Epithelial cell of esophagus (primary cell): ENCODE results near the gene AGAP3.

Source experiments
- DNase-seq: peaks from one replicate; pipeline ENCODE4 v3.0.0; 2010; ENCODE audit warnings: low read depth
- H3K4me3 ChIP-seq: 2 replicates; pipeline ENCODE4 v1.5.1; 2011; ENCODE audit warnings: mild to moderate bottlenecking, low read length, control low read depth
- TF ChIP-seq, protein P1 (sequence below): IDR thresholded peaks from 2 replicates; pipeline ENCODE4 v1.5.1; 2011; ENCODE audit warnings: low read depth, mild to moderate bottlenecking, low read length, control low read depth, inconsistent platforms; ENCODE audit not compliant: insufficient read depth; ENCODE audit errors: missing control alignments

The AGAP3 gene

DNA sequence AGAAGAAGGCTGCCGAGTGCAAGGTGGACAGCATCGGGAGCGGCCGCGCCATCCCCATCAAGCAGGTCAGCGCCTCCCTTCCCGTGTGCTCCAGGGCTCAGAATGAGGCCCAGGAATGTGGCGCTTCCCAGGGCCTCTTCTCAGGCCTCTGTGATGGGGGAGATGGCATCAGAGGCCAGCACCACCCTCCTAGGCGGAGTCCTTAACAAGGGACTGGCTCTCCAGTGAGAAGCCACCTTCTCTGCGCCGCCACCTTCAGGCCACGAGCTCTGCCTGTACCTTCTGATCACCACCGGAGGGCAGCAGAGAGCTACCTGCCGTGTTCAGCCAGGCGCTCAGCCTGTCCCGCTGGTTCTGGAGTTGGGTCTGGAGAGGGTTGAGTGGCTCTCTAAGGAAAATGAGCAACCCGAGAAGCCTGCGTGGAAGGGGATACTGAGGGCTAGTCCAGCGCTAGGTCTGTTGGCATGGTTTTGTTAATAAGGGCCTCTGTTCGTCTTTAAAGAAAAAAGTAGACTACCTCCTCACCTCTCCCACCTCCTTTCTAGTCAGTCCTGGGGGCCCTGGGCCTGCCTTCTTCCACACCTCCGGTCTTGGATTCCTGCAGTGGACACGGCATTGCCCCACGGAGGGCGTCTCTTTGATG is 37.7 kb downstream of the AGAP3 start:
- no peak overlapping the region for H3K4me3 ChIP-seq
- DNase-seq: peak; percentile 90
- TF ChIP-seq, protein P1, sequence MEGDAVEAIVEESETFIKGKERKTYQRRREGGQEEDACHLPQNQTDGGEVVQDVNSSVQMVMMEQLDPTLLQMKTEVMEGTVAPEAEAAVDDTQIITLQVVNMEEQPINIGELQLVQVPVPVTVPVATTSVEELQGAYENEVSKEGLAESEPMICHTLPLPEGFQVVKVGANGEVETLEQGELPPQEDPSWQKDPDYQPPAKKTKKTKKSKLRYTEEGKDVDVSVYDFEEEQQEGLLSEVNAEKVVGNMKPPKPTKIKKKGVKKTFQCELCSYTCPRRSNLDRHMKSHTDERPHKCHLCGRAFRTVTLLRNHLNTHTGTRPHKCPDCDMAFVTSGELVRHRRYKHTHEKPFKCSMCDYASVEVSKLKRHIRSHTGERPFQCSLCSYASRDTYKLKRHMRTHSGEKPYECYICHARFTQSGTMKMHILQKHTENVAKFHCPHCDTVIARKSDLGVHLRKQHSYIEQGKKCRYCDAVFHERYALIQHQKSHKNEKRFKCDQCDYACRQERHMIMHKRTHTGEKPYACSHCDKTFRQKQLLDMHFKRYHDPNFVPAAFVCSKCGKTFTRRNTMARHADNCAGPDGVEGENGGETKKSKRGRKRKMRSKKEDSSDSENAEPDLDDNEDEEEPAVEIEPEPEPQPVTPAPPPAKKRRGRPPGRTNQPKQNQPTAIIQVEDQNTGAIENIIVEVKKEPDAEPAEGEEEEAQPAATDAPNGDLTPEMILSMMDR: peak; percentile 100

DNA sequence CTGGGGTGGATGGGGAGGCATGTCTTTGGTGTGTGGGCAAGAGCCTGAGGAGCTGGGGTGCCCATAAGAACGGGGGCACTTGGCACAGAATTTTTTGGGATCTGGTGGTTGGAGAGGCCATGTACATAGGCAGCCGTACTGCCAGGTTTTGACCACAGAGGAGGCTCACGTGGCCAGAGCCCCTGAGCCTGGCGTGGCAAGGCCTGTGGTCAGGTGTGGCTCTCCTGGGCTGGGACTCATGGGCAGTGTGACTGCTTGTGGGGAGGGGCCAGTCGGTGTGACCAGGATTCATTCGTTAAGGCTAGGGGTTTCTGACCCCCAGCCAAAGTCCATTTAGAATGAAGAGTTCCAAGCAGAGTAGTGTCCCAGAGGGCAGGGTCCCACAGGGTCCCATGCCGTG is 38.2 kb downstream of the AGAP3 start:
- no peak for DNase-seq
- TF ChIP-seq, protein P1: no peak
- no peak overlapping the region for H3K4me3 ChIP-seq

DNA sequence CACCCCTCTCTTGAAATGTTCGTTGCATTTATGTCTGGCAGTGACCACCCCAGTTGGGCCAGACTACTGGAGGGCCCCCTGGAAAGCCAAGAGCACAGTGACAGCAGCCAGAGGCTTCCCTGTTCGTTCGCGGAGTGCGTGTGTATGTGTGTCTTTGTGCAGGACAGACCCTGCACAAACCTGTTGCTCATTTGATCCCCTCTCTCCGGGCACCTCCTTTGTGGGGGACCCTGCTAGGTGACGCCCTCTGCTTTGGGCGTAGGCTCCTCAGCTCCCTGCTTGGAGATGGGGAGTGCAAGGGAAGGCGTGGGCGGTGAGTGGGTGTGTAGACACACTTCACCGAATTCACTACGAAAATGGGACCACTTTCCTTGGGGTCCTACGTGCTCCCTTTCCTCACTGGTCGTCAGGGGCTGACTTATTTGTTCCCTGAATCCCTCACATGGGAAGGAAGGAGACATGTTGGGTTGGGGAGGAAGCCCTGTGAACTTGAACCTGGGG is 38.7 kb downstream of the AGAP3 start:
- DNase-seq: no peak
- peak overlapping the region; percentile 2 for H3K4me3 ChIP-seq
- TF ChIP-seq, protein P1: no peak

DNA sequence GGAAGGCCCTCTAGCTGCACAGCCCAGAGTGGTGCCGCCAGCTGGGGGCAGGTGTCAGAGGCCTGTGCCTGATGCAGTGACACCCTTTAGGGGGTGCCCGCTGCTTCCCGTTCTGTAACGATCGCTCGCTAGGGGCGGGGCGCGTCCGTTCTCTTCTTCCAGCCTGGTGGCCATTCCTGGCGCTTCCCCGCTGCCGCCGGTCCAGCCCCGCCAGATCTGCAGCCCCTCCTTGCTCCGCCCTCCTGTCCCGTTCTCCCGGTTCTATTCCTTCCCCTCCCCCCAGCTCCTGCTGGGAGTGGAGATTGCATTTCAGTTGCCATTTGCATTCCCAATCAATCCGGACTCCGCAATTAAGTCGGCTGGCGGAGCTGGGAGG is 39.2 kb downstream of the AGAP3 start:
- no peak for DNase-seq
- H3K4me3 ChIP-seq: peak overlapping the region; percentile 2
- TF ChIP-seq, protein P1: peak; percentile 15

DNA sequence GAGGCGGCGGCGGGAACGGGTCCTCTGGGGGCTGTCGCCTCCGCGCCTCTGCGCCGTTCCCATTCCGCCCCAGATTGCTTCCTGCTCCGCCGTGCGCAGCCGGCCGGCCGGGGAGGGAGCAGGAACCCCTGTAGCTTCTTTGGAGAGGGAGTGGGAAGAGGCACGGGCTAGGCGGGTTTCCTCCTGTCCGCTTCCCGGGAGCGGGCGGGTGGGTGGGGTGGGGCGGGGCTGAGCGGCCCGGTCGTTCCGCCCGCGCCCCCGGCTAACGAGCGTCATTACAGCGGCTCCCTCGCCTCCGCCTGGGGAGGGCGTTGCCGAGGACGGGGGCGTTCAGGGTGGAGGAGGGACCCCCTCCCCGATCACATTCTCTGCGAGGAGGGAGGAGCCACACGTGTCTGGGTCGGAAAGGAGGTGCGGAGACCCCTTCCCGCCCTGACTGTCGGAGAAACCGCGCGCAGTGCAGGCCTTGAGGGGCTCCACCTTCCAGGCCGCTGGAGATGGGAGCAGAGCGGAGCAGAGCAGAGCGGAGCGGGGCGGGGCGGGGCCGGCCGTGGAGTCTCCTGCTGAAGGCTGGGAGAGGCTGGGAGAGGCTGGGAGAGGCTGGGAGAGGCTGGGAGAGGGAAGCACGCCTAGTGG is 39.7 kb downstream of the AGAP3 start:
- no peak overlapping the region for H3K4me3 ChIP-seq
- no peak for DNase-seq
- TF ChIP-seq, protein P1: no peak

DNA sequence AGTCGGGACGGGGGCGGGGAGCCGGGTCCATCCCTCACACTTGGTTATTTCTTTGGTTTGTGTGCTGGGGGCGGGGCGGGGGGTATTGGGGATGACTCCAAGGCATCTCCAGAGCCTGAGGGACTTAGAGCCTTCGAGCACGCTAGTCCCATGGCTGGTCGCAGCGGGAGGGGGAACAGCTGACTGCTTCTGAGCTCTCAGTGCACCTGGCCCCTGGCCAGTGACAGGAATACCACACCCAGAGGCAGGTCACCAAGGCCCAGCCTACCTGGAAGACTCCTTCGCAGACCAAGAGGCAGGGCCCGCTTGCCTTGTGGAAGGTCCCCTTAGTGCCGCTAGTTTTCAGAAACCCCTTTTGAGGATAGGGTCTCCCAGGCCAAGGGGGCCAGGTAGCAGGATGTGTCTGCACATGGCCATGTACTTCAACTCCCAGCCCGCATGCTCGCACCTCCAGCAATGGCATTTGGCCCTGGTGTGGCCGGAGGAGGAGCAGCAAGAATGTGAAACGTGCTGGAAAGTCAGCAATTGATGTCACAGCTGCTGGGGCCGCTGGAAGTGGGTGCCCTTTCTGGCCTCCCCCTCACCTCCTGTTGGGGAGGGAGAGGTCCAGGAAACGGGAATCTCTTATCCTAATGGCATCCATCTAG is 40.3 kb downstream of the AGAP3 start:
- TF ChIP-seq, protein P1: no peak
- H3K4me3 ChIP-seq: no peak overlapping the region
- DNase-seq: no peak
